Colonic mucosa (tissue), 4 donors: ENCODE results near the gene EXO1. TPM values are rescaled to one million over a fixed set of nuclear protein-coding genes. Genes with fewer than 3 reads are reported as not detected.
"Not testable (repeated sequence)": the region's sequence is repeated elsewhere in the genome, so short reads cannot be mapped to it uniquely, and the experiment has no call there.

Experiments
- DNase-seq: peaks from one replicate; pipeline ENCODE4 v3.0.0-alpha.2; 2020
- H3K27ac ChIP-seq: fragments of 200-600 bp; one replicate; pipeline ENCODE4 v1.8.0; 2021
- H3K27me3 ChIP-seq: fragments of 200-600 bp; one replicate; pipeline ENCODE4 v1.8.0; 2021
- H3K36me3 ChIP-seq: fragments of 200-600 bp; one replicate; pipeline ENCODE4 v1.8.0; 2021
- H3K4me1 ChIP-seq: fragments of 200-600 bp; one replicate; pipeline ENCODE4 v1.8.0; 2021; ENCODE audit warnings: mild to moderate bottlenecking
- H3K4me3 ChIP-seq: fragments of 200-600 bp; one replicate; pipeline ENCODE4 v1.8.0; 2021
- H3K9ac ChIP-seq, 2 donors: one replicate each; pipeline ENCODE4 v1.7.0; 2013; ENCODE audit warnings: control low read depth in 2 of 2, low read depth in 2 of 2, low read length in 2 of 2
- H3K9me3 ChIP-seq: fragments of 200-600 bp; one replicate; pipeline ENCODE4 v1.8.0; 2021
- CTCF ChIP-seq: fragments of 200-600 bp; IDR thresholded peaks from one replicate; pipeline ENCODE4 v1.8.0; 2022; ENCODE audit warnings: antibody characterized with exemption, mild to moderate bottlenecking
- intact Hi-C: fragments of 100-400 bp; cut with DNase I; formaldehyde crosslinking; loops from one replicate; pipeline ENCODE4 v1.14.1; 2022
- total RNA-seq, 2 donors: library from RNA; stranded (reverse); fragmentation: NEBNext Ultra II Directional in 1 of 2; extraction: Animal tissue kit (Norgen Biotek cat#: 25700) in 1 of 2; gene quantifications; one replicate each; pipeline ENCODE4 v1.2.1, GENCODE V29; 2021
- donor health status: healthy.
- donor health status: DM: no; HTN: no; CAD: no.
- donor health status: DM: no; HTN: no; CAD: no.

Gene EXO1
- total RNA-seq, 2 donors from 2014 or later, result 5.1 to 17.6 TPM

GRCh38 chr1:241819340-241819866 lies 28.6 kb upstream of the EXO1 start:
- no peak overlapping the region for H3K27ac ChIP-seq
- H3K27me3 ChIP-seq, result no peaks in the 10 kb centered on the region
- intact Hi-C loops, result no loop called here
- H3K36me3 ChIP-seq, result no peaks in the 10 kb centered on the region
- H3K4me3 ChIP-seq, result no peak overlapping the region
- H3K9ac ChIP-seq, result no peak overlapping the region
- TF ChIP-seq CTCF, result no peak
- DNase-seq, result no peak
- H3K9me3 ChIP-seq, result no peaks in the 10 kb centered on the region
- H3K4me1 ChIP-seq, result no peaks in the 10 kb centered on the region

- intact Hi-C loops, result no loop called here
Observed at GRCh38 chr1:241821363-241821762, 26.6 kb upstream of the EXO1 start.

GRCh38 chr1:241822846-241823245 lies 25.2 kb upstream of the EXO1 start:
- no peaks in the 10 kb centered on the region for H3K9me3 ChIP-seq
- intact Hi-C loops, result no loop called here
- no peak overlapping the region for H3K9ac ChIP-seq

More at GRCh38 chr1:241821363-241821762, 26.6 kb upstream of the EXO1 start:
- no peaks in the 10 kb centered on the region for H3K36me3 ChIP-seq
- TF ChIP-seq CTCF, result no peak
- no peaks in the 10 kb centered on the region for H3K4me1 ChIP-seq
- H3K27ac ChIP-seq, result no peak overlapping the region
- no peak for DNase-seq
- no peak overlapping the region for H3K4me3 ChIP-seq
- no peak overlapping the region for H3K9ac ChIP-seq
- no peaks in the 10 kb centered on the region for H3K9me3 ChIP-seq
- H3K27me3 ChIP-seq, result no peaks in the 10 kb centered on the region

DNA sequence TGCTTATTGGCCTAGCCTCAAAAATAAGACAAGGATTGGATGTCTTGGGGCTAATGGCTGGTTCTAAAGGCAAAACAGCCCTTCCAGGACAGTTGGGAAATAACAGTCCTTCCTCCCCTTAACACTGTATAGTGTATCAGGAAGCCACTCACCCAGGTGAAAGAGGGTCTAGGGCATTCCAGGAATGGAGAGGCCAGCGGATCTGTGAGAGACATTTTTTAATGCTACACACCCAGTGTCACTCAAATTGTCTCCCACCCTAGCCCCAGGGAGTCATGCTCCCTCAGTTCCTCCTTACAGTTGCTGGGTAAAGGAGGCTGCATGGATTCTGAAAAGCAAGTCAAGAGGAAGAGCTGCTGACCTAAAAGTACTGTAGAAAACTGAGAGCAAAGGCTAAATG lies 24.1 kb upstream of the EXO1 start:
- H3K27ac ChIP-seq, result no peak overlapping the region
- H3K9ac ChIP-seq, result no peak overlapping the region
- no peaks in the 10 kb centered on the region for H3K4me1 ChIP-seq
- no peaks in the 10 kb centered on the region for H3K27me3 ChIP-seq
- H3K4me3 ChIP-seq, result no peak overlapping the region
- DNase-seq, result no peak
- intact Hi-C loops, result no loop called here
- H3K9me3 ChIP-seq, result no peaks in the 10 kb centered on the region
- TF ChIP-seq CTCF, result no peak
- H3K36me3 ChIP-seq, result no peaks in the 10 kb centered on the region

More at GRCh38 chr1:241822846-241823245, 25.2 kb upstream of the EXO1 start:
- no peak for DNase-seq
- H3K4me3 ChIP-seq, result no peak overlapping the region
- no peak overlapping the region for H3K27ac ChIP-seq
- no peaks in the 10 kb centered on the region for H3K4me1 ChIP-seq
- no peaks in the 10 kb centered on the region for H3K36me3 ChIP-seq
- no peaks in the 10 kb centered on the region for H3K27me3 ChIP-seq
- no peak for TF ChIP-seq CTCF

GRCh38 chr1:241825581-241825980 lies 22.4 kb upstream of the EXO1 start:
- H3K9me3 ChIP-seq, result no peaks in the 10 kb centered on the region
- no peak for DNase-seq
- H3K9ac ChIP-seq, result no peak overlapping the region
- no peak overlapping the region for H3K27ac ChIP-seq
- H3K27me3 ChIP-seq, result no peaks in the 10 kb centered on the region
- no peaks in the 10 kb centered on the region for H3K4me1 ChIP-seq
- no peak overlapping the region for H3K4me3 ChIP-seq
- no peak for TF ChIP-seq CTCF
- intact Hi-C loops, result no loop called here
- H3K36me3 ChIP-seq, result no peaks in the 10 kb centered on the region

GRCh38 chr1:241826613-241827012 lies 21.4 kb upstream of the EXO1 start:
- H3K27me3 ChIP-seq, DNase-seq, H3K4me1 ChIP-seq, intact Hi-C loops, H3K4me3 ChIP-seq, H3K36me3 ChIP-seq, H3K9ac ChIP-seq, H3K9me3 ChIP-seq, H3K27ac ChIP-seq: not testable (repeated sequence)
